Middle frontal gyrus (tissue), 1 donor: Measurements from ENCODE around the gene TEX30.

Experiments
- DNase-seq: peaks from one replicate; pipeline ENCODE4 v3.0.0-alpha.2; 2015; ENCODE audit warnings: low spot score; ENCODE audit errors: extremely low spot score

The TEX30 gene

GRCh38 chr13:102718746-102719145 is 54.8 kb downstream of the TEX30 start:
- no peak for DNase-seq
